GM23338 (cell line): ENCODE data around the gene TNNI2.

ENCODE experiments used
- CREB1 ChIP-seq: fragments of 250-450 bp; sonication (Bioruptor Pico); IDR thresholded peaks from 2 replicates; pipeline ENCODE4 v1.5.0; 2020; ENCODE audit warnings: low read depth, mild to moderate bottlenecking, moderate library complexity
- CTCF ChIP-seq, 2 experiments: fragments of 200-600 bp in 1 of 2; sonication (generic) in 1 of 2; conservative IDR thresholded peaks; 2 replicates each; pipeline versions ENCODE4 v1.5.1 to v1.6.1; 2016 to 2017; ENCODE audit warnings: antibody characterized with exemption in 2 of 2, low read depth in 2 of 2, mild to moderate bottlenecking in 2 of 2, moderate library complexity in 1 of 2
- ETS1 ChIP-seq: IDR thresholded peaks from 2 replicates; pipeline ENCODE4 v1.6.1; 2016; ENCODE audit warnings: antibody characterized with exemption
- EZH2 ChIP-seq: fragments of 200-600 bp; sonication (generic); IDR thresholded peaks from one replicate; pipeline ENCODE4 v1.8.0; 2017; ENCODE audit warnings: antibody characterized with exemption, mild to moderate bottlenecking, low read depth; ENCODE audit not compliant: unreplicated experiment
- EZH2phosphoT487 ChIP-seq: fragments of 200-600 bp; sonication (generic); IDR thresholded peaks from one replicate; pipeline ENCODE4 v1.8.1; 2018; ENCODE audit warnings: antibody characterized with exemption; ENCODE audit not compliant: unreplicated experiment
- JUNB ChIP-seq: IDR thresholded peaks from one replicate; pipeline ENCODE4 v1.6.1; 2016; ENCODE audit warnings: antibody characterized with exemption; ENCODE audit not compliant: unreplicated experiment
- NANOG ChIP-seq: IDR thresholded peaks from 2 replicates; pipeline ENCODE4 v1.6.1; 2016; ENCODE audit warnings: antibody characterized with exemption, borderline replicate concordance
- POLR2AphosphoS5 ChIP-seq: IDR thresholded peaks from 2 replicates; pipeline ENCODE4 v1.6.1; 2016; ENCODE audit warnings: antibody characterized with exemption, low read depth
- REST ChIP-seq: IDR thresholded peaks from one replicate; pipeline ENCODE4 v1.6.1; 2018; ENCODE audit warnings: antibody characterized with exemption; ENCODE audit not compliant: unreplicated experiment
- ZNF114 ChIP-seq: fragments of 250-450 bp; sonication (Bioruptor Pico); IDR thresholded peaks from 2 replicates; pipeline ENCODE4 v1.5.0; 2020; ENCODE audit warnings: mild to moderate bottlenecking, moderate library complexity
- ZNF331 ChIP-seq: fragments of 250-450 bp; sonication (Bioruptor Pico); IDR thresholded peaks from 2 replicates; pipeline ENCODE4 v1.5.0; 2020; ENCODE audit warnings: low read depth, mild to moderate bottlenecking, moderate library complexity

GRCh38 chr11:1889941-1890855 lies 51.4 kb downstream of the TNNI2 start:
- TF ChIP-seq POLR2AphosphoS5 = no peak
- no peak for TF ChIP-seq CTCF (conservative IDR thresholded peaks at IDR 0.05; ENCODE audit: low read depth in 2 of 2)
- no peak for TF ChIP-seq REST
- no peak for TF ChIP-seq EZH2
- TF ChIP-seq EZH2phosphoT487 = no peak
- no peak for TF ChIP-seq ZNF331 (CRISPR knock-in tag)
- no peak for TF ChIP-seq ETS1
- TF ChIP-seq JUNB = no peak
- TF ChIP-seq ZNF114 (CRISPR knock-in tag) = no peak
- no peak for TF ChIP-seq CREB1
- TF ChIP-seq NANOG = no peak
